Hepatocyte (in vitro differentiated cells): ENCODE results near the gene C9. TPM values are rescaled to one million over a fixed set of nuclear protein-coding genes. Genes with fewer than 3 reads are reported as not detected.
A peak's percentile ranks its signal among the peaks of the same experiment; 100 is the strongest.

Experiments used
- DNase-seq: peaks from one replicate; pipeline ENCODE4 v3.0.0-alpha.2; 2016; ENCODE audit warnings: low spot score
- H2AFZ ChIP-seq: fragments of 200-600 bp; sonication (generic); 2 replicates; pipeline ENCODE4 v1.6.0; 2016; ENCODE audit warnings: antibody characterized with exemption, mild to moderate bottlenecking
- H3K27ac ChIP-seq: fragments of 200-600 bp; sonication (generic); 2 replicates; pipeline ENCODE4 v1.5.1; 2016; ENCODE audit warnings: mild to moderate bottlenecking
- H3K27me3 ChIP-seq: fragments of 200-600 bp; sonication (generic); 2 replicates; pipeline ENCODE4 v1.6.1; 2016
- H3K36me3 ChIP-seq: fragments of 200-600 bp; sonication (generic); replicated peaks from 2 replicates; pipeline ENCODE4 v1.5.1; 2016; ENCODE audit warnings: low read depth; ENCODE audit not compliant: insufficient read depth
- H3K4me1 ChIP-seq: fragments of 200-600 bp; sonication (generic); 2 replicates; pipeline ENCODE4 v1.5.1; 2016; ENCODE audit warnings: mild to moderate bottlenecking, moderate library complexity; ENCODE audit not compliant: insufficient read depth
- H3K4me2 ChIP-seq: fragments of 200-600 bp; sonication (generic); 2 replicates; pipeline ENCODE4 v1.6.0; 2016
- H3K4me3 ChIP-seq: fragments of 200-600 bp; sonication (generic); 2 replicates; pipeline ENCODE4 v1.5.1; 2016; ENCODE audit warnings: mild to moderate bottlenecking
- H3K79me2 ChIP-seq: fragments of 200-600 bp; sonication (generic); 2 replicates; pipeline ENCODE4 v1.6.0; 2017; ENCODE audit warnings: mild to moderate bottlenecking
- H3K9me2 ChIP-seq: fragments of 200-600 bp; sonication (generic); replicated peaks from 2 replicates; pipeline ENCODE4 v1.6.0; 2017; ENCODE audit warnings: mild to moderate bottlenecking; ENCODE audit not compliant: insufficient read depth
- H3K9me3 ChIP-seq: fragments of 200-600 bp; sonication (generic); 2 replicates; pipeline ENCODE4 v1.5.1; 2016; ENCODE audit warnings: low read depth, mild to moderate bottlenecking
- H4K20me1 ChIP-seq: fragments of 200-600 bp; sonication (generic); 2 replicates; pipeline ENCODE4 v1.6.0; 2016; ENCODE audit warnings: mild to moderate bottlenecking; ENCODE audit not compliant: insufficient read depth, poor library complexity, severe bottlenecking
- EZH2 ChIP-seq: fragments of 200-600 bp; sonication (generic); IDR thresholded peaks from 2 replicates; pipeline ENCODE4 v1.6.1; 2016; ENCODE audit warnings: antibody characterized with exemption, mild to moderate bottlenecking, borderline replicate concordance
- EZH2phosphoT487 ChIP-seq: fragments of 200-600 bp; sonication (generic); IDR thresholded peaks from one replicate; pipeline ENCODE4 v1.6.1; 2018; ENCODE audit warnings: antibody characterized with exemption, mild to moderate bottlenecking, low read depth, moderate library complexity; ENCODE audit not compliant: unreplicated experiment, severe bottlenecking
- WGBS: methylation state at CpG from one replicate; pipeline ENCODE4 v1.1.6; 2016; ENCODE audit warnings: low lambda C conversion rate; ENCODE audit errors: missing lambda C conversion rate; 5-methylcytosine and 5-hydroxymethylcytosine counted together
- polyA plus RNA-seq: library from polyadenylated mRNA; unstranded; fragments of >200 nt; fragmentation: Nextera tagmentation; extraction: Ambion mirVana; gene quantifications from 2 replicates; pipeline ENCODE4 v1.2.1, GENCODE V29; 2016
- total RNA-seq: library from RNA; depleted of rRNA; stranded (reverse); fragments of >200 nt; gene quantifications from 2 replicates; pipeline ENCODE4 v1.2.3, GENCODE V29; 2014
- TF ChIP-seq, protein P1 (sequence below): fragments of 200-600 bp; sonication (generic); IDR thresholded peaks from 2 replicates; pipeline ENCODE4 v1.5.1; 2016; ENCODE audit warnings: antibody characterized with exemption, mild to moderate bottlenecking; ENCODE audit not compliant: poor library complexity

The C9 gene
- total RNA-seq (0.47 and 0.76 TPM in 2 replicates), polyA plus RNA-seq (0.38 and 0.79 TPM in 2 replicates)

DNA sequence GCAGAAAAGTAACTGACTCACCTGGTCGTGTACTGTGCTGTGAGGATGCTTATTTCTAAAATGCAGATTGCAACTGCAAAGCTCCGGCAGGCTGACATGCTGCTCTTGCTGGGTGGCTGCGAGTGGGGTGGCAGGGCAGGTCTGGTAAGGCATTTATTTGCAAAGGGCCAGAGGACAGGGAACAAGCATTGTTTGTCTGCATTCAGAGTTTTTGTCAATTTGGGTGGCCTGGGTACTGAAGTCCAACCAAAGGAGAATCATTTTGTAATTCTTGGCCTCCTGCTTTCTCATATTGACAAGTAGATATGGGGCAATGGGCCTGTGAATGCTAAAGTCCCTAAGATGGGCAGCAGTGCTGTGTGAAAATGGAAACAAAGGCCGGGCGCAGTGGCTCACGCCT is at the start of gene C9:
Gene C9, minus strand, starts transcription at position 129 of the 400 bp plus-strand sequence. Its CDS starts 31 bp downstream, at position 98.
- DNase-seq, result no peak
- H2AFZ ChIP-seq, result no peak within 1 kb of the TSS
- no peaks in the 10 kb centered on the region for H3K79me2 ChIP-seq
- H3K4me2 ChIP-seq, result no peak within 1 kb of the TSS
- no peak within 1 kb of the TSS for H3K4me3 ChIP-seq
- H3K36me3 ChIP-seq, result no peaks in the 10 kb centered on the region
- no peak within 1 kb of the TSS for H3K27ac ChIP-seq
- no peaks in the 10 kb centered on the region for H3K9me3 ChIP-seq
- TF ChIP-seq EZH2 (no peak), EZH2phosphoT487 (no peak)
- TF ChIP-seq, protein P1, sequence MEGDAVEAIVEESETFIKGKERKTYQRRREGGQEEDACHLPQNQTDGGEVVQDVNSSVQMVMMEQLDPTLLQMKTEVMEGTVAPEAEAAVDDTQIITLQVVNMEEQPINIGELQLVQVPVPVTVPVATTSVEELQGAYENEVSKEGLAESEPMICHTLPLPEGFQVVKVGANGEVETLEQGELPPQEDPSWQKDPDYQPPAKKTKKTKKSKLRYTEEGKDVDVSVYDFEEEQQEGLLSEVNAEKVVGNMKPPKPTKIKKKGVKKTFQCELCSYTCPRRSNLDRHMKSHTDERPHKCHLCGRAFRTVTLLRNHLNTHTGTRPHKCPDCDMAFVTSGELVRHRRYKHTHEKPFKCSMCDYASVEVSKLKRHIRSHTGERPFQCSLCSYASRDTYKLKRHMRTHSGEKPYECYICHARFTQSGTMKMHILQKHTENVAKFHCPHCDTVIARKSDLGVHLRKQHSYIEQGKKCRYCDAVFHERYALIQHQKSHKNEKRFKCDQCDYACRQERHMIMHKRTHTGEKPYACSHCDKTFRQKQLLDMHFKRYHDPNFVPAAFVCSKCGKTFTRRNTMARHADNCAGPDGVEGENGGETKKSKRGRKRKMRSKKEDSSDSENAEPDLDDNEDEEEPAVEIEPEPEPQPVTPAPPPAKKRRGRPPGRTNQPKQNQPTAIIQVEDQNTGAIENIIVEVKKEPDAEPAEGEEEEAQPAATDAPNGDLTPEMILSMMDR, result no peak
- no peaks in the 10 kb centered on the region for H4K20me1 ChIP-seq
- H3K27me3 ChIP-seq, result no peaks in the 10 kb centered on the region
- H3K9me2 ChIP-seq, result no peaks in the 10 kb centered on the region
- no peaks in the 10 kb centered on the region for H3K4me1 ChIP-seq
- WGBS, result 67% methylated on average over 6 of the region's 6 CpGs

DNA sequence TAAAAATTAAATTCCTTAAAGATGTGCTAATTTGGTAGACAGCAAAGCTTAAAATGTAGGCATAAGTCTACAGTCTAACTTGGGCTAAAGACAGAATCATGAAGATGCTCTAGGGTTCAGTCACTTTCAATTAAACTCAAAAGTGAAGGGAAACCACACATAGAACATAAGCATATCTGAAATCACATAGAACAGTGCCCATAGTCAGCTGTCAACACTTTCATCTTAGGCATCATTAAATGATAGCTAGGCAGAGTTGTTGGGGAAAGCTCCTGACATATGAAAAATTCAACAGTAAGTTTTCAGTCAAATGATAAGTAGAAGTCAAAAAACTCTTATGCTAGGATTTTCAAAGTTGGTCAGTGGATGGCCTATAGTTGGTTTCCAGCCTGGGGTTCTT is 49.5 kb upstream of the C9 start:
- Histone ChIP-seq H4K20me1 (peaks cover 14% of the 10 kb centered on the region), H3K4me2 (peak overlapping the region; percentile 2), H3K9me3 (no peaks in the 10 kb centered on the region), H2AFZ (no peak overlapping the region), H3K4me3 (no peak overlapping the region), H3K27me3 (no peaks in the 10 kb centered on the region), H3K4me1 (peaks cover 35% of the 10 kb centered on the region), H3K36me3 (no peaks in the 10 kb centered on the region), H3K9me2 (no peaks in the 10 kb centered on the region), H3K79me2 (peaks cover 95% of the 10 kb centered on the region), H3K27ac (peak overlapping the region; percentile 5)
- DNase-seq, result no peak
- TF ChIP-seq, protein P1, result no peak
- no peak for TF ChIP-seq EZH2phosphoT487
- TF ChIP-seq EZH2, result no peak

DNA sequence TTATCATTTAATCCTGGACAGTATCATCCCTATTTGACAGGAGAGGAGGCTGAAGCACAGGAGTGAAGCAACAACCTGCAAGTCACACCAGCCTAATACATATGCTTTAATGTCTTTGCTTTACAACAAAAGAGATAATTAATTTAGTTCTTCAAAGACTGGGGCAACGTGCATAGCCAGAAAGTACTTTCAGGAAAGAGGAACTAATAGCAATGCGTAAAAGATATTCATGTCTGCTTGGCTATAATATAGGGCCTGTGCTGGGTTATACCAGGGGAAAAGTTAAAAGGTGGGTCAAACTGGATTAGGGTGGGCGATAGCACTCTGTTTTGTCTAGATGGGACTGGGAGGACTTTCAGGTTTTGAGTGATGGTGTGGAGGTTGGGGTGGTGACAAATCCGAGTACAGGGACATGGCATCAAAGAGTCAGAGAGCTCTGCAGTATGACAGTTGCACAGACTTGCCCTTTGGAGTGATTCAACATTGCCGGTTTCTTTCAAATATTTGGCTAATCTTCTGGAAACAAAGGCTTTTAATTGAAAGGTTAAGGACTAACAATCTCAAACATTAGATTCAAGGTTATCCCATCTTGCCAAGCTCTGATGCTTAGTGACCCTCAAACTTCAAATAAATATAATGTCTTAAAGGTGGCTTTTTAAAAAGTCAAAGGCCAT is 48.6 kb upstream of the C9 start:
- H3K79me2 ChIP-seq, result peaks cover 94% of the 10 kb centered on the region
- peaks cover 32% of the 10 kb centered on the region for H3K4me1 ChIP-seq
- 67% methylated on average over 5 of the region's 5 CpGs for WGBS
- H3K36me3 ChIP-seq, result no peaks in the 10 kb centered on the region
- no peak overlapping the region for H3K4me3 ChIP-seq
- H3K9me3 ChIP-seq, result no peaks in the 10 kb centered on the region
- no peak for DNase-seq
- H3K9me2 ChIP-seq, result no peaks in the 10 kb centered on the region
- no peaks in the 10 kb centered on the region for H3K27me3 ChIP-seq
- peaks cover 11% of the 10 kb centered on the region for H4K20me1 ChIP-seq
- peak overlapping the region; percentile 2 for H3K4me2 ChIP-seq
- TF ChIP-seq, protein P1, result no peak
- TF ChIP-seq EZH2phosphoT487 (no peak), EZH2 (no peak)
- H3K27ac ChIP-seq, result peak overlapping the region; percentile 5
- no peak overlapping the region for H2AFZ ChIP-seq
